Peyer's patch (tissue), 4 donors: ENCODE results near the gene AUTS2. TPM values are rescaled to one million over a fixed set of nuclear protein-coding genes. Genes with fewer than 3 reads are reported as not detected.

Experiments used
- DNase-seq, 3 donors: peaks; one replicate each; pipeline ENCODE4 v3.0.0-alpha.2; 2017 to 2019
- H3K27ac ChIP-seq, 4 donors: fragments of 200-600 bp; sonication (generic); one replicate each; pipeline ENCODE4 v1.5.1; 2016 to 2019
- H3K27me3 ChIP-seq, 2 donors: fragments of 200-600 bp; sonication (generic); one replicate each; pipeline ENCODE4 v1.5.1; 2019
- H3K36me3 ChIP-seq, 3 donors: fragments of 200-600 bp; sonication (generic); one replicate each; pipeline ENCODE4 v1.5.1; 2016 to 2019
- H3K4me1 ChIP-seq, 4 donors: fragments of 200-600 bp; sonication (generic); one replicate each; pipeline ENCODE4 v1.5.1; 2016 to 2019
- H3K4me3 ChIP-seq, 4 donors: fragments of 200-600 bp; sonication (generic); 1 replicate in 3 of 4; 2 replicates in 1 of 4; pipeline ENCODE4 v1.5.1; 2016 to 2019; ENCODE audit warnings: mild to moderate bottlenecking in 1 of 4
- H3K9me3 ChIP-seq, 4 donors: fragments of 200-600 bp; sonication (generic); one replicate each; pipeline ENCODE4 v1.5.1; 2016 to 2019; ENCODE audit warnings: mild to moderate bottlenecking in 1 of 4
- CTCF ChIP-seq, 6 experiments: fragments of 450-650 bp in 4 of 6; fragments of 200-600 bp in 2 of 6; sonication (generic) in 1 of 6; IDR thresholded peaks; one replicate each; pipeline ENCODE4 v1.5.1; 2017 to 2019; ENCODE audit warnings: antibody characterized with exemption in 6 of 6, mild to moderate bottlenecking in 3 of 6, moderate library complexity in 1 of 6
- POLR2A ChIP-seq, 2 donors: fragments of 450-650 bp; IDR thresholded peaks; one replicate each; pipeline ENCODE4 v1.5.1; 2017; ENCODE audit warnings: antibody characterized with exemption in 2 of 2, mild to moderate bottlenecking in 2 of 2, moderate library complexity in 2 of 2
- total RNA-seq, 4 donors: library from RNA; depleted of rRNA; stranded (reverse); fragments of >200 nt; gene quantifications; one replicate each; pipeline ENCODE4 v1.1.0, GENCODE V29; 2016

The AUTS2 gene
- total RNA-seq, 4 donors from 2014 or later, result 55.9 to 90.0 (median 72.6) TPM

GRCh38 chr7:70542750-70543376, 944.6 kb downstream of the AUTS2 start:
- Histone ChIP-seq H3K27me3 (no peaks in the 10 kb centered on the region), H3K4me3 (no peak overlapping the region), H3K36me3 (no peaks in the 10 kb centered on the region), H3K4me1 (no peaks in the 10 kb centered on the region), H3K9me3 (no peaks in the 10 kb centered on the region), H3K27ac (no peak overlapping the region)
- no peak for DNase-seq
- TF ChIP-seq POLR2A (IDR thresholded peaks at IDR 0.05) (no peak), CTCF (IDR thresholded peaks at IDR 0.05) (no peak)

GRCh38 chr7:70544016-70544415, 945.7 kb downstream of the AUTS2 start:
- Histone ChIP-seq H3K9me3 (no peaks in the 10 kb centered on the region), H3K36me3 (no peaks in the 10 kb centered on the region), H3K4me1 (no peaks in the 10 kb centered on the region), H3K27ac (no peak overlapping the region), H3K4me3 (no peak overlapping the region), H3K27me3 (no peaks in the 10 kb centered on the region)
- no peak for TF ChIP-seq CTCF (IDR thresholded peaks at IDR 0.05)
- no peak for TF ChIP-seq POLR2A (IDR thresholded peaks at IDR 0.05)
- no peak for DNase-seq

GRCh38 chr7:70545214-70545613, 946.9 kb downstream of the AUTS2 start:
- no peak for TF ChIP-seq POLR2A (IDR thresholded peaks at IDR 0.05)
- no peak for TF ChIP-seq CTCF (IDR thresholded peaks at IDR 0.05)
- Histone ChIP-seq H3K4me1 (no peaks in the 10 kb centered on the region), H3K36me3 (no peaks in the 10 kb centered on the region), H3K9me3 (no peaks in the 10 kb centered on the region), H3K27ac (no peak overlapping the region), H3K4me3 (no peak overlapping the region), H3K27me3 (no peaks in the 10 kb centered on the region)
- DNase-seq, result no peak

GRCh38 chr7:70552141-70552540, 953.9 kb downstream of the AUTS2 start:
- TF ChIP-seq CTCF (IDR thresholded peaks at IDR 0.05), result no peak
- TF ChIP-seq POLR2A (IDR thresholded peaks at IDR 0.05), result no peak
- Histone ChIP-seq H3K27me3 (no peaks in the 10 kb centered on the region), H3K27ac (no peak overlapping the region), H3K4me3 (no peak overlapping the region), H3K4me1 (no peaks in the 10 kb centered on the region), H3K9me3 (no peaks in the 10 kb centered on the region), H3K36me3 (no peaks in the 10 kb centered on the region)
- no peak for DNase-seq

GRCh38 chr7:70553364-70553763, 955.1 kb downstream of the AUTS2 start:
- no peaks in the 10 kb centered on the region for H3K27me3 ChIP-seq
- H3K9me3 ChIP-seq, result no peaks in the 10 kb centered on the region
- no peaks in the 10 kb centered on the region for H3K36me3 ChIP-seq
- DNase-seq, result no peak
- no peak overlapping the region for H3K27ac ChIP-seq
- no peaks in the 10 kb centered on the region for H3K4me1 ChIP-seq
- H3K4me3 ChIP-seq, result no peak overlapping the region
- no peak for TF ChIP-seq POLR2A (IDR thresholded peaks at IDR 0.05)
- TF ChIP-seq CTCF (IDR thresholded peaks at IDR 0.05), result no peak

GRCh38 chr7:70554646-70555045, 956.4 kb downstream of the AUTS2 start:
- H3K36me3 ChIP-seq, result no peaks in the 10 kb centered on the region
- no peaks in the 10 kb centered on the region for H3K4me1 ChIP-seq
- no peak for TF ChIP-seq POLR2A (IDR thresholded peaks at IDR 0.05)
- TF ChIP-seq CTCF (IDR thresholded peaks at IDR 0.05), result no peak
- no peaks in the 10 kb centered on the region for H3K27me3 ChIP-seq
- H3K9me3 ChIP-seq, result no peaks in the 10 kb centered on the region
- no peak overlapping the region for H3K27ac ChIP-seq
- no peak for DNase-seq
- no peak overlapping the region for H3K4me3 ChIP-seq
